ENCODE results near the gene ZNF354C. TPM values are rescaled to one million over a fixed set of nuclear protein-coding genes. Genes with fewer than 3 reads are reported as not detected.

ZNF354C gene
- total and polyA plus RNA-seq, 2 of the 8 experiments (the other 6 are each of a cell fraction or from before 2014, with no cell fraction given), result 0.85 to 2.3 TPM

DNA sequence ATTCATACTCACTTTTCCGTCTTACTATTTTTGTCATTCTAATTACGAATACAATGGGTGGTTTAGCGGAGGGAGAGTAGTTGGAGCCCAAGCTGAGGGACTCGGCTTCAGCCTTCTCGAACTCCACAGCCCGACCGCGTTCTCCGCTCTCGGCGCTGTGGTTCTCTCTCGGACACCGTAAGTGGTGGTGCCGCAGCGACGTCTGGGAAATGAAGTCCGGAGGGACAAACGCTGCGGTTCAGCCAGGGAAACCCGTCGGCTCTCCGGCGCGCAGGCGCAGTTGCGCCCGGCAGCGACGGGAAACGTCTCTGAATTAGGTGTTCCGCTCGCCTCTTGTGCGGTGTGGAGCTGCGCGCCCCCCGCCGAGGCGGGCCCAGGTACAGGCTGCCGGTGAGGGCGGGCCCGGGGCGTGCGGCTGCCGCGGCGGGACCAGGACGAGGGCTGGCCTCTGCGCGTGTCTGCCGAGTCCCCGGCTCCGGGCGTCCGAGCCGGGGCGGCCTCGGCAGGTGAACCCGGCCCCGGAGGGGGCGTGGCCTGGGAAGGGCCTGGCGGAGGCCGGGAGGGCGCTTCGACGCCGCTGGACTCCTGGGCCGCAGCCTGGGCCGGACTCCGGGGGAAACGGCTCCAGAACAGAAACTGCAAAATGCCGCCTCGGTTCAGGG, 36.5 kb upstream of the ZNF354C start, which contains the start of gene ZNF879 (continued):
- TF ChIP-seq SAP30 (IDR thresholded peaks at IDR 0.05; ENCODE audit: insufficient read depth, insufficient replicate concordance, low read length) (no peak), BRCA1 (IDR thresholded peaks at IDR 0.05; ENCODE audit: low read depth, low read length) (no peak), TCF12 (IDR thresholded peaks at IDR 0.05; ENCODE audit: low read depth, low read length) (no peak), NANOG (IDR thresholded peaks at IDR 0.05; ENCODE audit: insufficient read depth, low read depth, low read length, poor library complexity, severe bottlenecking) (no peak), SIN3A (conservative IDR thresholded peaks at IDR 0.05 in 1 of 2, IDR thresholded peaks at IDR 0.05 in 1 of 2; ENCODE audit: low read depth in 1 of 2, low read length in 2 of 2) (peak in 1 of 2 experiments; percentile 41; a peak in 1 of 4 replicates), RAD21 (IDR thresholded peaks at IDR 0.05 in 1 of 2, conservative IDR thresholded peaks at IDR 0.05 in 1 of 2; ENCODE audit: low read depth in 2 of 2, low read length in 2 of 2) (no peak; a peak in 1 of 4 replicates), PHF8 (conservative IDR thresholded peaks at IDR 0.05; ENCODE audit: low read depth, low read length) (peak; percentile 74), BCL11A (IDR thresholded peaks at IDR 0.05; ENCODE audit: low read depth in 2 of 2, low read length in 2 of 2) (no peak), POU5F1 (IDR thresholded peaks at IDR 0.05; ENCODE audit: low read depth, low read length) (no peak), RBBP5 (IDR thresholded peaks at IDR 0.05; ENCODE audit: borderline replicate concordance, low read depth, low read length) (peak; percentile 82), JUN (IDR thresholded peaks at IDR 0.05; ENCODE audit: low read depth, low read length) (no peak), TAF7 (optimal IDR thresholded peaks at IDR 0.05; ENCODE audit: borderline replicate concordance, low read depth, low read length) (peak; percentile 39), CHD1 (IDR thresholded peaks at IDR 0.05; ENCODE audit: low read depth, low read length) (no peak), POLR2A (IDR thresholded peaks at IDR 0.05; ENCODE audit: control extremely low read depth in 1 of 2, low read depth in 2 of 2, low read length in 2 of 2) (peak in 1 of 2 experiments; percentile 67; a peak in 2 of 3 replicates), HDAC2 (IDR thresholded peaks at IDR 0.05; ENCODE audit: borderline replicate concordance in 1 of 2, low read depth in 2 of 2, low read length in 2 of 2) (no peak), SP4 (IDR thresholded peaks at IDR 0.05; ENCODE audit: low read length) (no peak), SP2 (IDR thresholded peaks at IDR 0.05; ENCODE audit: low read length) (no peak), CEBPB (IDR thresholded peaks at IDR 0.05; ENCODE audit: low read depth, low read length) (no peak; the same call in 1 of the 2 replicates), SRF (IDR thresholded peaks at IDR 0.05; ENCODE audit: low read depth, low read length) (no peak), ZNF274 (IDR thresholded peaks at IDR 0.05; ENCODE audit: borderline replicate concordance, extremely low read depth, low read length) (no peak), JUND (IDR thresholded peaks at IDR 0.05; ENCODE audit: low read length) (no peak)
- TF ChIP-seq, protein P1, sequence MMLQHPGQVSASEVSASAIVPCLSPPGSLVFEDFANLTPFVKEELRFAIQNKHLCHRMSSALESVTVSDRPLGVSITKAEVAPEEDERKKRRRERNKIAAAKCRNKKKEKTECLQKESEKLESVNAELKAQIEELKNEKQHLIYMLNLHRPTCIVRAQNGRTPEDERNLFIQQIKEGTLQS (IDR thresholded peaks at IDR 0.05; ENCODE audit: insufficient read depth, low read depth, low read length), result no peak
- TF ChIP-seq, protein P2, sequence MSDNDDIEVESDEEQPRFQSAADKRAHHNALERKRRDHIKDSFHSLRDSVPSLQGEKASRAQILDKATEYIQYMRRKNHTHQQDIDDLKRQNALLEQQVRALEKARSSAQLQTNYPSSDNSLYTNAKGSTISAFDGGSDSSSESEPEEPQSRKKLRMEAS (IDR thresholded peaks at IDR 0.05), result no peak; the same call in 1 of the 2 replicates
